ENCODE results near the gene DNAH10. TPM values are rescaled to one million over a fixed set of nuclear protein-coding genes. Genes with fewer than 3 reads are reported as not detected.

DNAH10 gene
- total RNA-seq, 1 donor, result 0.43 TPM

DNA sequence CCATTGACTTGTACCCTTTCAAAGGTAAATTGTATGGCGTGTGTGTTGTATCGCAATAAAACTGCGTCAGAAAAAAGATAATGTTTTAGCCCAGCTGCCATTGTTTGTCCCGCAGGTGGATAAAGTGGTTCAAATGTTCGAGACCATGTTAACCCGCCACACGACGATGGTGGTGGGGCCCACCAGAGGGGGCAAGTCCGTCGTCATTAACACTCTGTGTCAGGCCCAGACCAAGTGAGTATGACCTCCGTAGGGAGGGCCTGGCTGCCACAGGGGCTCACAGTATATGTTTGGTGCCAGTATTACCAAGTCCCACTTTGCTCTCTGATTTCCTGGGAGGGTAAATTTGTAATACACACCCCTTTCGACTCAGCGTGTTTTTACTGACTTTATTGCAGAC is 96.9 kb downstream of the DNAH10 start:
- no peak overlapping the region for H3K4me3 ChIP-seq (ENCODE audit: low read depth, low read length)
- TF ChIP-seq CTCF (IDR thresholded peaks at IDR 0.05; ENCODE audit: insufficient read depth, low read depth, low read length), result no peak
- no peak for DNase-seq (ENCODE audit: low read depth)

- no peak overlapping the region for H3K4me3 ChIP-seq (ENCODE audit: low read depth, low read length)
- no peak for DNase-seq (ENCODE audit: low read depth)
- no peak for TF ChIP-seq CTCF (IDR thresholded peaks at IDR 0.05; ENCODE audit: insufficient read depth, low read depth, low read length)
These were observed 98.3 kb downstream of the DNAH10 start for GRCh38 chr12:123860377-123860776.

- TF ChIP-seq CTCF (IDR thresholded peaks at IDR 0.05; ENCODE audit: insufficient read depth, low read depth, low read length), result no peak
- DNase-seq (ENCODE audit: low read depth), result no peak
- no peak overlapping the region for H3K4me3 ChIP-seq (ENCODE audit: low read depth, low read length)
These were observed 99.3 kb downstream of the DNAH10 start for GRCh38 chr12:123861392-123861791.

- no peak for TF ChIP-seq CTCF (IDR thresholded peaks at IDR 0.05; ENCODE audit: insufficient read depth, low read depth, low read length)
- no peak for DNase-seq (ENCODE audit: low read depth)
- H3K4me3 ChIP-seq (ENCODE audit: low read depth, low read length), result no peak overlapping the region
These were observed 105.0 kb downstream of the DNAH10 start for GRCh38 chr12:123867141-123867540.

- H3K4me3 ChIP-seq (ENCODE audit: low read depth, low read length), result no peak overlapping the region
- DNase-seq (ENCODE audit: low read depth), result no peak
- TF ChIP-seq CTCF (IDR thresholded peaks at IDR 0.05; ENCODE audit: insufficient read depth, low read depth, low read length), result no peak
These were observed 106.7 kb downstream of the DNAH10 start for GRCh38 chr12:123868791-123869190.

- DNase-seq (ENCODE audit: low read depth), result no peak
- H3K4me3 ChIP-seq (ENCODE audit: low read depth, low read length), result no peak overlapping the region
- no peak for TF ChIP-seq CTCF (IDR thresholded peaks at IDR 0.05; ENCODE audit: insufficient read depth, low read depth, low read length)
These were observed 111.7 kb downstream of the DNAH10 start for GRCh38 chr12:123873793-123874192.

- no peak for TF ChIP-seq CTCF (IDR thresholded peaks at IDR 0.05; ENCODE audit: insufficient read depth, low read depth, low read length)
- no peak for DNase-seq (ENCODE audit: low read depth)
- H3K4me3 ChIP-seq (ENCODE audit: low read depth, low read length), result no peak overlapping the region
These were observed 115.9 kb downstream of the DNAH10 start for GRCh38 chr12:123877968-123878367.
